K562 (cell line): ENCODE data around the gene RAMP2. TPM values are rescaled to one million over a fixed set of nuclear protein-coding genes. Genes with fewer than 3 reads are reported as not detected.

ENCODE experiments used
- HMG20A ChIP-seq: fragments of 450-650 bp; formaldehyde crosslinking; conservative IDR thresholded peaks from 2 replicates; pipeline ENCODE4 v1.4.0; 2020; ENCODE audit warnings: mild to moderate bottlenecking, mixed read lengths
- NR2C2 ChIP-seq, 2 experiments: fragments of 200-800 bp in 1 of 2; sonication (Bioruptor generic) in 1 of 2; sonication (generic) in 1 of 2; formaldehyde crosslinking in 1 of 2; IDR thresholded peaks; 2 replicates each; pipeline versions ENCODE4 v1.6.1 to v1.8.0; 2016 to 2022; ENCODE audit warnings: mild to moderate bottlenecking in 1 of 2, missing compliant biosample characterization in 1 of 2, missing genetic modification characterization in 1 of 2, missing genetic modification reagents in 1 of 2
- SMC3 ChIP-seq: conservative IDR thresholded peaks from 2 replicates; pipeline ENCODE4 v1.6.1; 2011; ENCODE audit warnings: low read depth, low read length, improper control_type of control experiment; ENCODE audit not compliant: insufficient read depth
- SPI1 ChIP-seq: IDR thresholded peaks from 2 replicates; pipeline ENCODE4 v1.6.1; 2011; ENCODE audit warnings: low read depth, low read length, control low read depth, borderline replicate concordance
- ZNF143 ChIP-seq: sonication (generic); formaldehyde crosslinking; IDR thresholded peaks from 2 replicates; pipeline ENCODE4 v1.9.0; 2022; ENCODE audit warnings: mild to moderate bottlenecking, missing genetic modification reagents
- polyA plus RNA-seq, 8 experiments: library from polyadenylated mRNA; depleted of rRNA in 4 of 8; stranded (reverse) in 5 of 8; unstranded in 3 of 8; fragments of >200 nt; fragmentation: Nextera tagmentation in 2 of 8; fragmentation: Illumina TruSeq in 1 of 8; extraction: Ambion mirVana in 2 of 8; extraction: Trizol in 1 of 8; gene quantifications; 2 replicates each; pipeline versions ENCODE4 v1.2.1 to v1.2.3, GENCODE V29; 2011 to 2014; ENCODE audit warnings: inconsistent platforms in 1 of 8, missing spikeins in 1 of 8
- total RNA-seq, 7 experiments: library from RNA; depleted of rRNA in 6 of 7; stranded (reverse); fragments of >200 nt in 6 of 7; fragmentation: Illumina TruSeq in 2 of 7; extraction: Trizol in 2 of 7; gene quantifications; 2 replicates each; pipeline versions ENCODE4 v1.2.1 to v1.2.3, GENCODE V29; 2011 to 2021; ENCODE audit warnings: low replicate concordance in 1 of 7
- TF ChIP-seq, protein P1 (sequence below): fragments of 200-800 bp; sonication (Bioruptor generic); IDR thresholded peaks from 2 replicates; pipeline ENCODE4 v1.6.1; 2017; ENCODE audit warnings: missing genetic modification characterization, missing compliant biosample characterization
- TF ChIP-seq, protein P2 (sequence below), 2 experiments: fragments of 150-350 bp in 1 of 2; IDR thresholded peaks; 2 replicates each; pipeline ENCODE4 v1.6.1; 2012 to 2016; ENCODE audit warnings: low read depth in 2 of 2, low read length in 2 of 2, mild to moderate bottlenecking in 1 of 2, moderate library complexity in 1 of 2
- TF ChIP-seq, protein P3 (sequence below): sonication (generic); formaldehyde crosslinking; IDR thresholded peaks from 2 replicates; pipeline ENCODE4 v1.8.1; 2023; ENCODE audit warnings: mild to moderate bottlenecking, missing genetic modification reagents

The RAMP2 gene
- total and polyA plus RNA-seq, 9 of the 15 experiments (the other 6 are each of a cell fraction or from before 2014, with no cell fraction given): not detected

DNA sequence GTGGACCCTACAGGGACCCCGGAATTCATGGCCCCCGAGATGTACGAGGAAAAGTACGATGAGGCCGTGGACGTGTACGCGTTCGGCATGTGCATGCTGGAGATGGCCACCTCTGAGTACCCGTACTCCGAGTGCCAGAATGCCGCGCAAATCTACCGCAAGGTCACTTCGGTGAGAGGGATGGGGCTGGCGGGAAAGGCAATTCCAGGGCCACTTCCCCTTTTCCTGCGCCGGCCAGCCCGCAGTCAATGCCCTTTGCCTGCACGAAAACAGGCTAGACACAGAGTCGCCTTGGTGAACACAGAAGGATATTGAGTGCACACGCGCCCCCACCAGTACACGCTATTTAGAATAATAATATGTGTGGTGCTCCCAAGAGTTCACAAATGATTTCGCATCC lies 23.4 kb downstream of the RAMP2 start (continued):
- TF ChIP-seq, protein P1, sequence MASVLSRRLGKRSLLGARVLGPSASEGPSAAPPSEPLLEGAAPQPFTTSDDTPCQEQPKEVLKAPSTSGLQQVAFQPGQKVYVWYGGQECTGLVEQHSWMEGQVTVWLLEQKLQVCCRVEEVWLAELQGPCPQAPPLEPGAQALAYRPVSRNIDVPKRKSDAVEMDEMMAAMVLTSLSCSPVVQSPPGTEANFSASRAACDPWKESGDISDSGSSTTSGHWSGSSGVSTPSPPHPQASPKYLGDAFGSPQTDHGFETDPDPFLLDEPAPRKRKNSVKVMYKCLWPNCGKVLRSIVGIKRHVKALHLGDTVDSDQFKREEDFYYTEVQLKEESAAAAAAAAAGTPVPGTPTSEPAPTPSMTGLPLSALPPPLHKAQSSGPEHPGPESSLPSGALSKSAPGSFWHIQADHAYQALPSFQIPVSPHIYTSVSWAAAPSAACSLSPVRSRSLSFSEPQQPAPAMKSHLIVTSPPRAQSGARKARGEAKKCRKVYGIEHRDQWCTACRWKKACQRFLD (CRISPR knock-in tag): no peak
- no peak for TF ChIP-seq ZNF143 (CRISPR knock-in tag)
- TF ChIP-seq, protein P2, sequence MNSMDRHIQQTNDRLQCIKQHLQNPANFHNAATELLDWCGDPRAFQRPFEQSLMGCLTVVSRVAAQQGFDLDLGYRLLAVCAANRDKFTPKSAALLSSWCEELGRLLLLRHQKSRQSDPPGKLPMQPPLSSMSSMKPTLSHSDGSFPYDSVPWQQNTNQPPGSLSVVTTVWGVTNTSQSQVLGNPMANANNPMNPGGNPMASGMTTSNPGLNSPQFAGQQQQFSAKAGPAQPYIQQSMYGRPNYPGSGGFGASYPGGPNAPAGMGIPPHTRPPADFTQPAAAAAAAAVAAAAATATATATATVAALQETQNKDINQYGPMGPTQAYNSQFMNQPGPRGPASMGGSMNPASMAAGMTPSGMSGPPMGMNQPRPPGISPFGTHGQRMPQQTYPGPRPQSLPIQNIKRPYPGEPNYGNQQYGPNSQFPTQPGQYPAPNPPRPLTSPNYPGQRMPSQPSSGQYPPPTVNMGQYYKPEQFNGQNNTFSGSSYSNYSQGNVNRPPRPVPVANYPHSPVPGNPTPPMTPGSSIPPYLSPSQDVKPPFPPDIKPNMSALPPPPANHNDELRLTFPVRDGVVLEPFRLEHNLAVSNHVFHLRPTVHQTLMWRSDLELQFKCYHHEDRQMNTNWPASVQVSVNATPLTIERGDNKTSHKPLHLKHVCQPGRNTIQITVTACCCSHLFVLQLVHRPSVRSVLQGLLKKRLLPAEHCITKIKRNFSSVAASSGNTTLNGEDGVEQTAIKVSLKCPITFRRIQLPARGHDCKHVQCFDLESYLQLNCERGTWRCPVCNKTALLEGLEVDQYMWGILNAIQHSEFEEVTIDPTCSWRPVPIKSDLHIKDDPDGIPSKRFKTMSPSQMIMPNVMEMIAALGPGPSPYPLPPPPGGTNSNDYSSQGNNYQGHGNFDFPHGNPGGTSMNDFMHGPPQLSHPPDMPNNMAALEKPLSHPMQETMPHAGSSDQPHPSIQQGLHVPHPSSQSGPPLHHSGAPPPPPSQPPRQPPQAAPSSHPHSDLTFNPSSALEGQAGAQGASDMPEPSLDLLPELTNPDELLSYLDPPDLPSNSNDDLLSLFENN (IDR thresholded peaks at IDR 0.05; ENCODE audit: low read depth in 2 of 2, low read length in 2 of 2): no peak
- peak; percentile 61 for TF ChIP-seq SPI1
- TF ChIP-seq, protein P3, sequence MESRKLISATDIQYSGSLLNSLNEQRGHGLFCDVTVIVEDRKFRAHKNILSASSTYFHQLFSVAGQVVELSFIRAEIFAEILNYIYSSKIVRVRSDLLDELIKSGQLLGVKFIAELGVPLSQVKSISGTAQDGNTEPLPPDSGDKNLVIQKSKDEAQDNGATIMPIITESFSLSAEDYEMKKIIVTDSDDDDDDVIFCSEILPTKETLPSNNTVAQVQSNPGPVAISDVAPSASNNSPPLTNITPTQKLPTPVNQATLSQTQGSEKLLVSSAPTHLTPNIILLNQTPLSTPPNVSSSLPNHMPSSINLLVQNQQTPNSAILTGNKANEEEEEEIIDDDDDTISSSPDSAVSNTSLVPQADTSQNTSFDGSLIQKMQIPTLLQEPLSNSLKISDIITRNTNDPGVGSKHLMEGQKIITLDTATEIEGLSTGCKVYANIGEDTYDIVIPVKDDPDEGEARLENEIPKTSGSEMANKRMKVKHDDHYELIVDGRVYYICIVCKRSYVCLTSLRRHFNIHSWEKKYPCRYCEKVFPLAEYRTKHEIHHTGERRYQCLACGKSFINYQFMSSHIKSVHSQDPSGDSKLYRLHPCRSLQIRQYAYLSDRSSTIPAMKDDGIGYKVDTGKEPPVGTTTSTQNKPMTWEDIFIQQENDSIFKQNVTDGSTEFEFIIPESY (CRISPR knock-in tag): peak; percentile 82
- no peak for TF ChIP-seq SMC3
- no peak for TF ChIP-seq NR2C2 (CRISPR knock-in tag; IDR thresholded peaks at IDR 0.05)
- no peak for TF ChIP-seq NR2C2 (tag; IDR thresholded peaks at IDR 0.05)
- no peak for TF ChIP-seq HMG20A
